CMK (cell line): ENCODE measurements around the gene AGAP1.
A peak's percentile ranks its signal among the peaks of the same experiment; 100 is the strongest.

Experiments used
- DNase-seq: peaks from one replicate; pipeline ENCODE4 v3.0.0-alpha.2; 2010; ENCODE audit warnings: low read depth

Gene AGAP1

GRCh38 chr2:235550378-235550760 is 56.5 kb downstream of the AGAP1 start:
- DNase-seq: no peak

GRCh38 chr2:235550946-235551345 is 57.1 kb downstream of the AGAP1 start:
- no peak for DNase-seq

- peak; percentile 34 for DNase-seq
These were observed 58.1 kb downstream of the AGAP1 start for GRCh38 chr2:235551965-235552364.

DNA sequence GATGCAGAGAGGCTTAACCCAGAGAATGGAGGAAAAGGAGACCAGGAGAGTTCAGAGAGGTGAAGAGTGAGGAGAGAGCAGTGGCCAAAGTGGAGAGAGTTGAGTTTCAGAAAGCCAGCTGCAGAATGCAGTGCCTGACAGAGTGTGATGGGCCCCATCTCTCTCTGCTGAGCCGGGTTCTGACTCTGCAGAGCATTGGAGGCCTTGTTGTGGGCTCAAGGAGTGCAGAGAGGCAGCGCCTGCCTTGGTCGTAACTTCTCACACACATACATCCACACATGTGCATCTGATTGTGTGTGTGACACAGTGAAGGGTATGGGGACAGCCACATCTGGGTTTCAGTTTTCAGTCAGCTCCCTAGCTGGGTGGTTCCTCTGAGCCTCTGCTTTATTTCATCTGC is 58.8 kb downstream of the AGAP1 start:
- no peak for DNase-seq

DNA sequence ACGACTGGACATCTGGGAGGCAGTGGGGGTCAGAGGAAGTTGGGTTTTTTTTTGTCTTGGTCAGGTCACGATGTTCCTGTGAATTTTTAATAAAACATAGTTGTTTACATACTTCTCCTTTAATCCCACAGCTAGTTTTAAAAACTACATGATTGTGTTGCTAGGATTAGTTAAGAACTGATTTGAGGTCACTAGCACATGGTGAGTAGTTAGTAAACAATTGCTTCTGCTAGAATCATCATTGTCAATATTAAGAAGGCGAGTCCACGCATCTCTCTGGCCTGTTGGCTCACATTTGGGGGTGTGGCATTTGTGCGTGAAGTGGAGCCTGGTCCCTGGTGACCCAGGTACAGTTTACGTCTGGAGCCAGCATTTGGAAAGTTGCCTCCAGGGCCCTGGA is 59.4 kb downstream of the AGAP1 start:
- no peak for DNase-seq

DNA sequence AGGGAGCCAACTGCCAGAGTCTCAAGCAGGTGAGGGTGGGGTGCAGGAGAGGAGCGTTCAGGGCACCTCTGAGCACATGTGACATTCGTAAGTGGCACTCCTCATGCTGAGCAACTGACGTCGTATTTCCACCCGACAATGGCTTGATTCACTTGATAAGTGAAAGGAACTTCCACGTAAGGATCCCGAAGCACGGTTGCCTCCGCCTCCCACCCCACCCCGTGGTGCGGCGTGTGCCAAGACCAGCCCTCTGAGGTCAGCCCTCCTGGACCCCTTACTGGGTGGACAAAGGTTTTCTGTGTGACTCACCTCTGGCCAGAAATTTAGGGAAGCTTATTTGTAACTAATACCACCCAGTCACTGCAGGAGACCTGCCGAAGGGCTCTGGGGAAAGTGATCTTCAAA is 59.9 kb downstream of the AGAP1 start:
- DNase-seq: no peak

DNA sequence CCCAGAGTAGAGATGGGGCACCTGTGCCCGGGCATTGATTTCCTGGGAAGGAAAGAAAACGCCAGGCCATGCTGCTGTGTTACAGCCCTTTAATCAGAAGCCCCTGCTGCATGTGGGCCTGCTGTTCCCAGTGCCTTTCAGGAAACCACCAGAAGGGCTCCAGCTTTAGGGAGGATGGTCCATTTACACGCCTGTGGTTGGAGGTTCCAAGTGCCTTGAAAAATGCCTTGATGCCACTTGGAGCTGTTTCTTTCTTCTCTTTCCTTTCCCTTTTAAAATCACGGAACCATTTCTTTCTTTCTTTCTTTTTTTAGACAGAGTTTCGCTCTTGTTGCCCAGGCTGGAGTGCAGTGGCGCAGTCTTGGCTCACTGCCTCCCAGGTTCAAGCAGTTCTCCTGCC is 60.5 kb downstream of the AGAP1 start:
- DNase-seq: no peak

GRCh38 chr2:235554936-235555335 is 61.1 kb downstream of the AGAP1 start:
- DNase-seq: no peak

- DNase-seq: peak; percentile 27
These were observed 61.5 kb downstream of the AGAP1 start for GRCh38 chr2:235555371-235555770.

GRCh38 chr2:235556086-235556485 is 62.2 kb downstream of the AGAP1 start:
- no peak for DNase-seq

DNA sequence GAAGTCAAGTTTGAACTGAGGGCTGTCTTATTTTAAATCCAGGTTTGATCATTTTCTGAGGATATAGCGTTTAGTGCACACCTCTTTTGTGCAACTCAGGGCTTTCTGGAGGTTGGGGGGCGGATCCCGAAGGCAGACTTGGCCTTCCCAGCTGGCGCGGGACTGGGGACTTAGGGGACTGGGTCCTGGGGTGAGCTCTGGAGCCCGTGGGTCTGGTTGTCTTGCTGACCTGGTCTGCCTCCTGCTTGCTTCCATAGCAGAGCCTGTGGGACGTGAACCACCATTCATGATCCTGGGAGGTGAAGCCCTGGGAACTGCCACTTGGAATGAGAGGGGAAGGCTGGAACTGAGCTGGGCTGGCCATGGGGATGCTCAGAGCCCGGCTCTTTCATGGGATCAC is 63.1 kb downstream of the AGAP1 start:
- no peak for DNase-seq

GRCh38 chr2:235557903-235558302 is 64.1 kb downstream of the AGAP1 start:
- no peak for DNase-seq

DNA sequence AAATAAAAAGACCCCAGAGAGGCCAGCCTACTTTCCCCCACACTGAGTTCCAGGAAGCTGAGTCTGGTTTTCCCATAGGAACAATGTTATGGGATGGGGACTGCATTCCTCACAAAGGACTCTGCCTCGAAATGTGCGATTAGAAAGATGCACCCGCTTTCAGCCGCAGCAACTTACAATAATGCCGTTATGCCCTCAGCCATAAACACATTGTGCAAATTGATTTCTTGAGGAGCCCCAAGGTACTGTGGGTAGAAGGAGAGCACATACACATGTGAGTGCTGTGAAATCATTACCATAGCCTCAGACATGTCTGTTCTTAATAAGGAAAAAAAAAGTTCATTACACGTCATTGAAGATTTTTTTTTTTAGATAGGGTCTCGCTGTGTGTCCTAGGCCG is 64.7 kb downstream of the AGAP1 start:
- DNase-seq: no peak

DNA sequence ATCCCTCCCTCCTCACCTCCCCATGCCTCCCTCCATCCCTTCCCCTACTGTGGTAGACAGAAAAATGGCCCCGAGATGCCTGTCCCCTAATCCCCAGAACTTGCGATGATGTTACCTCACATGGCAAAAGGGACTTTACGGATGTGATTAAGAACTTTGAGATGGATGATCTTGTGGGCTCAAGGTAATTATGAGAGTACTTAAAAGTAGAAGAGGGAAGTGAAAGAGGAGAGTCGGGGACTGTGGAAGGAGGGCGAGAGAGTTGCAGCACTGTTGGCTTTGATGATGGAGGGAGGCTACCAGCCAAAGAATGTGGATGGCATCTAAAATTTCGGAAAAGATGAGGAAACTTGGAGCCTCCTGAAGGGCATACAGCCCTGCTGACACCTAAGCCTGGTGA is 66.5 kb downstream of the AGAP1 start:
- no peak for DNase-seq

GRCh38 chr2:235561450-235561849 is 67.6 kb downstream of the AGAP1 start:
- no peak for DNase-seq

- no peak for DNase-seq
These were observed 68.4 kb downstream of the AGAP1 start for GRCh38 chr2:235562065-235562747.

- no peak for DNase-seq
These were observed 69.4 kb downstream of the AGAP1 start for GRCh38 chr2:235563056-235563910.

DNA sequence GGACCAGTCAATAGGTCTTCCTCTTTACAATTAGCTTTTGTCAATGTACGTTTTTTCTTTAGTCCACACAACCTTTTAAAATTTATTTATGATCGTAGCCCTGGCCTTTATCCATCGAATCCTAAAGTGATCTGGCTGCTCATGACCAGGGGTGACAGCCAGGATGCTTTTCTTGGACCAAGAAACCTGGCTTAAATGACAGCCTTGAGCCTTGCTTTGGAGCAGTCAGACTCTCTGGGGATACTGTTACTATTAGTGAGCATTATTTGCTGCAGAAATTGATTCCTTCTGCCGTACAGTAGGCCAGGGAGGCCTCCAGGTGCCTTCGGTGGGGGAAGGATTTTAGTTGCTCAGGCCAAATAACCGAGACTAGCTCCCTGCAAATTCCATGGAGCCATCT is 70.2 kb downstream of the AGAP1 start:
- no peak for DNase-seq

- no peak for DNase-seq
These were observed 71.2 kb downstream of the AGAP1 start for GRCh38 chr2:235564884-235565530.

- no peak for DNase-seq
These were observed 72.6 kb downstream of the AGAP1 start for GRCh38 chr2:235566415-235566814.

DNA sequence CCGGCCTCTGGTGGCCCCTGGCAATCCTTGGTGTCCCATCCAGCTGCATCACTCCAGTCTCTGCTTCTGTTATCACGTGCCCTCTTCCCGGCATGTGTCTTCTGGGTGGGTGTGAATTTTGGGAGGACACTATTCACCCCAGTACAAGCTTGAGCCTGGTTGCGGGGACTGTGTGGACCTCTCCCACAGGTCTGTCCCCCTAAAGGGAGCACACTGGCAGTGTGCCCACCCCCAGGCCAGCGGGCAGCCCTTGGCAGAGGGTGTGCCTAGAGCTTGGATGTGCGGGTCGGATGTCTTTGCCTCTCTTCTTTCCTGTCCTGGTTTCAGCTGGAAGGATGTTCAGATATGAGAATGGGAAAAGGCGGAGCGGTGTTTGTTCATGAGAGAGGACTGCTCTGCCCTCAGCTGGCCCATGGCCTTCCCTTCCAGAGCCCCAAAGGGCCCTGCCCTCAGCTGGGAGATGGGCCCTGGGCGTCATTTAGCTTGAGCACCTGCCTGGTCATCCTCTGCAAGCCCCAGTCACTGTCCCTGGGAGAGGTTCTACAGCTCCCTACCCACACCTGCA is 73.2 kb downstream of the AGAP1 start:
- DNase-seq: no peak

DNA sequence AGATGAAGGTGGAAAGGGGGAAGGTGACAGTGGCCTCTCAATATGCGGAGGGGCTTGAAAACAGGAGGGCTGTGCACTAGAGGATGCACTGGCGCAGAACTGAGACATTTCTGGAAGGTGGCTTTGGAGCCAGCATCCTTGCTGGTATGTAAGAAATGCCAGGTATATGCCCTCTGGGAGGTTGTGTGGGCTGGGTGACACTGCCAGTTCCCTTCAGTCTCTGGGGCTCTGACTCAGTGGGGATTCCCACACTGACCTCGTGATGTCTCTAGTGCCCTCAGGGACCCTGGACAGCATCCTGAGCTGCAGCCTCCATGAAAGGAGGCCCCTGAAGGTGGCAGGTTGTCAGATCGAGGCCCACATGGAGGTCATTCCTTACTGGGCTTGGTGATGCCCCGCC is 74.0 kb downstream of the AGAP1 start:
- no peak for DNase-seq

DNA sequence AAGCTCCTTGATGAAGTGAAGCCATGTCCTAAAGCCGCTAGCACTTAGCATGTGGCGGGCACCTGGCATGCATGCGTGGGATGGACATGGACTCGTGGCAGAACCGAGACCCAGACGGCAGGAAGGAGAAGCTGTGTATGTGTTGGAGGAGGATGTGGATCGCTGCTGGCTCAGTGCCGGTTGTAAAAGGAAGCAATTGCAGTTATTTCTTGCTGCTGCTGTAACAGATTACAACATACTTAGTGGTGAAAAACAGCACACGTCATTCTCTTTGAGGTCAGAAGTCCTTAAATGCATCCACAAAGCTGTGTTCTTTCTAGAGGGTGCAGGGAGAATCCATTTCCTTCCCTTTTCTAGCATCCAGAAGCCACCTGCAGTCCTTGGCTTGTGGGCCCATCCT is 74.6 kb downstream of the AGAP1 start:
- no peak for DNase-seq
